ENCODE results near the gene PXN. TPM values are rescaled to one million over a fixed set of nuclear protein-coding genes. Genes with fewer than 3 reads are reported as not detected.

Gene PXN
- polyA plus RNA-seq, 4 donors: 79.3 to 132 (median 115) TPM

DNA sequence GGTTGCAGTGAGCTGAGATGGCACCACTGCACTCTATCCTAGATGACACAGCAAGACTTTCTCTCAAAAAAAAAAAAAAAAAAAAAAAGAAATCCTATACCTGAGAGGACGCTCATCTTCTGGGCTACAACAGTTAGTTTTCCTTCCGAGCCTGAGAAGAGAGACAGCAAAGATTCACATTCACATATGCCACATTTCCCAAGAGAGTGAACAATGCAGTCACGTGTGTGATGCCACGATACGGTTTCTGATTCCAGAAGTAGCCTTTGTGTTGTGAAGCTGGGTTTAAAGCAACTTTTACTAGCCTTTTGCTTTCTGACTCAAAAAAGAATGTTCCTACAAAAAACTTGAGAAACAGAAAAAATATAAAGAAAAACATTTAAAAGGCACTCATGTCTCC, 90.5 kb downstream of the PXN start:
- Histone ChIP-seq H3K4me3 (ENCODE audit: low read depth in 1 of 3, low read length in 3 of 3) (no peak overlapping the region), H3K27ac (ENCODE audit: low read depth in 1 of 3, low read length in 2 of 3) (no peak overlapping the region), H3K27me3 (ENCODE audit: control insufficient read depth in 3 of 3, insufficient read depth in 3 of 3, low read length in 3 of 3) (no peaks in the 10 kb centered on the region), H3K36me3 (ENCODE audit: control insufficient read depth in 3 of 3, insufficient read depth in 2 of 3, low read depth in 1 of 3, low read length in 3 of 3) (peaks cover 27 to 82% (median 27%) of the 10 kb centered on the region in 3 donors), H3K9me3 (ENCODE audit: control insufficient read depth in 2 of 2, insufficient read depth in 1 of 2, low read depth in 1 of 2, low read length in 1 of 2) (no peaks in the 10 kb centered on the region), H3K4me1 (ENCODE audit: control insufficient read depth in 3 of 3, insufficient read depth in 2 of 3, low read depth in 1 of 3, low read length in 2 of 3) (no peaks in the 10 kb centered on the region)
- FAIRE-seq (no peak), DNase-seq (no peak)
- WGBS, 3 donors: 88 to 90% (median 90%) methylated on average over 5 of the region's 5 CpGs

DNA sequence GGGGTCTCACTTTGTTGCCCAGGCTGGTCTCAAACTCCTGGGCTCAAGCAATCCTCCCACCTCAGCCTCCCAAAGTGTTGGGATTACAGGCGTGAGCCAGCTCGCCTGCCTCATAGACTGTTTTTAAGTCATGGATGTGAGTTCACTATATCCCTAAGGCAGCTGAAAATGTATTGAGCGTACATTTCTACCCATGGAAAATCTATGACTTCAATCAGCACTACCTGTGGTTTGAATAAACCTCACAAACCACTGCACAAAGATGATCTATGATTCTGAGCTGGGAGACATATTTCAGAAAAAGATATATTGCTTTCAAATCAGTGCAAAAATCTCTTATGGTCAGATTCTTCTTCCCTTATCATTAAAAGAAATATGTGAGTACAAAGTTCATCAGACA, 93.5 kb downstream of the PXN start:
- DNase-seq (no peak), FAIRE-seq (no peak)
- Histone ChIP-seq H3K27me3 (ENCODE audit: control insufficient read depth in 3 of 3, insufficient read depth in 3 of 3, low read length in 3 of 3) (no peaks in the 10 kb centered on the region), H3K4me3 (ENCODE audit: low read depth in 1 of 3, low read length in 3 of 3) (no peak overlapping the region), H3K36me3 (ENCODE audit: control insufficient read depth in 3 of 3, insufficient read depth in 2 of 3, low read depth in 1 of 3, low read length in 3 of 3) (peaks cover 17 to 77% (median 22%) of the 10 kb centered on the region in 3 donors), H3K27ac (ENCODE audit: low read depth in 1 of 3, low read length in 2 of 3) (no peak overlapping the region), H3K9me3 (ENCODE audit: control insufficient read depth in 2 of 2, insufficient read depth in 1 of 2, low read depth in 1 of 2, low read length in 1 of 2) (no peaks in the 10 kb centered on the region), H3K4me1 (ENCODE audit: control insufficient read depth in 3 of 3, insufficient read depth in 2 of 3, low read depth in 1 of 3, low read length in 2 of 3) (no peaks in the 10 kb centered on the region)
- WGBS, 3 donors: 94 to 97% (median 96%) methylated on average over 3 of the region's 3 CpGs

DNA sequence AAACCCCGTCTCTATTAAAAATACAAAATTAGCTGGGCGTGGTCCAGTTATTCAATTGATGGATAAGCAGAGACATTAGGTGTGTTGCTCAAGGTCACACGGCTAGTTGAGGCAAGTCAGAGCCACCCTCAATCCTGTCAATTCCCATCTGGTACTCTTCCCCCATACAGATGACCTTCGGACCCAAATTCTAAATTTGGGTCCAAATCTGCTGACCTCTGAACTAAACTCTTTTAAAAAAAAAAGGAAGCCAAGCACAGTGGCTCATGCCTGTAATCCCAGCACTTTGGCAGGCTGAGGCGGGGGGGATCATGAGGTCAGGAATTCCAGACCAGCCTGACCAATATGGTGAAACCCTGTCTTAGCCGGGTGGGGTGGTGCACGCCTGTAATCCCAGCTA, 94.9 kb downstream of the PXN start:
- WGBS, 3 donors: 92 to 96% (median 96%) methylated on average over 7 of the region's 7 CpGs

DNA sequence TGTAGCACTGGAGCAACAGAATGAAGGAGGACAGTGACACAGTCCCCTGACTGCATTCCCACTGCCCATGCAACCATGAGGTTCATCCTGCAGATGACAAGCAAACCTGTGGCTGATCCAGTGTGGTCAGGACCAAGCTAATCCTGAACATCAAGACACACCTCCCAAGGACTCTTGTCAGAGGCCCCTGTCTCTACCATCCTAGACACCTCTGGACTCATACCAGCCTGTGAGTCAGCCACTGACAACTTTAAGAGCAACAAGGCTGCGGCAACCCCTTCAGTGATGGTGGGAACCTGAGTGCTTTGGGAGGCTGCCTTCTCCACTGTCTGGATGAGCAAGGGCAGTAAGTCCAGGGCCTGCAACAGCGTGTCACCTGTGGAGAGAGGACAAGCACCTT, 95.6 kb downstream of the PXN start:
- Histone ChIP-seq H3K27me3 (ENCODE audit: control insufficient read depth in 3 of 3, insufficient read depth in 3 of 3, low read length in 3 of 3) (no peaks in the 10 kb centered on the region), H3K4me3 (ENCODE audit: low read depth in 1 of 3, low read length in 3 of 3) (no peak overlapping the region), H3K27ac (ENCODE audit: low read depth in 1 of 3, low read length in 2 of 3) (no peak overlapping the region), H3K9me3 (ENCODE audit: control insufficient read depth in 2 of 2, insufficient read depth in 1 of 2, low read depth in 1 of 2, low read length in 1 of 2) (no peaks in the 10 kb centered on the region), H3K36me3 (ENCODE audit: control insufficient read depth in 3 of 3, insufficient read depth in 2 of 3, low read depth in 1 of 3, low read length in 3 of 3) (peaks cover 9 to 79% (median 15%) of the 10 kb centered on the region in 3 donors), H3K4me1 (ENCODE audit: control insufficient read depth in 3 of 3, insufficient read depth in 2 of 3, low read depth in 1 of 3, low read length in 2 of 3) (no peaks in the 10 kb centered on the region)
- DNase-seq (no peak), FAIRE-seq (no peak)
- WGBS, 3 donors: 95 to 100% (median 97%) methylated on average over 2 of the region's 2 CpGs

More for the DNA sequence above, 94.9 kb downstream of the PXN start:
- no peak overlapping the region for H3K4me3 ChIP-seq (ENCODE audit: low read depth in 1 of 3, low read length in 3 of 3)
- H3K27me3 ChIP-seq (ENCODE audit: control insufficient read depth in 3 of 3, insufficient read depth in 3 of 3, low read length in 3 of 3): no peaks in the 10 kb centered on the region
- DNase-seq (no peak), FAIRE-seq (no peak)
- H3K36me3 ChIP-seq (ENCODE audit: control insufficient read depth in 3 of 3, insufficient read depth in 2 of 3, low read depth in 1 of 3, low read length in 3 of 3): peaks cover 9 to 76% (median 17%) of the 10 kb centered on the region in 3 donors
- H3K4me1 ChIP-seq (ENCODE audit: control insufficient read depth in 3 of 3, insufficient read depth in 2 of 3, low read depth in 1 of 3, low read length in 2 of 3): no peaks in the 10 kb centered on the region
- no peak overlapping the region for H3K27ac ChIP-seq (ENCODE audit: low read depth in 1 of 3, low read length in 2 of 3)
- H3K9me3 ChIP-seq (ENCODE audit: control insufficient read depth in 2 of 2, insufficient read depth in 1 of 2, low read depth in 1 of 2, low read length in 1 of 2): no peaks in the 10 kb centered on the region

DNA sequence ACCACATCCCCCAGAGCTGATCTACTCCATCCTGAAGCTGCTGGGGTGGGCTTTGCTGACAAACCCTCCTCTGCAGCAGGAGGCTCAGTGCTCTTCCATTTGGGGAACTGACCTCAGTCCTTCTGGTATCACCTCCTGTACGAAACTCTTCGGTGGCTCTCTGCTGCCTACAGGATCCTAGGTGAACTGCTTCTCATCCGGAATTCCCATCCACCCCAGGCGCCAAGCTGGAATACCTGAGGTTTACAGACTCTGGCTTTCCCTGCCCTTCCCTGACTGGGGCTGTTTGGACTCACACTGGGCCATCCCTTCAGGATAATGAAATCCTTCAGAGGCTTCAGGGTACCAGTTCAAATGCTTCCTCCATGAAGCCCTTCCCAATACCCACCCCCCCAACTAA, 97.2 kb downstream of the PXN start:
- WGBS, 3 donors: 94 to 100% (median 94%) methylated on average over 4 of the region's 4 CpGs
- Histone ChIP-seq H3K4me1 (ENCODE audit: control insufficient read depth in 3 of 3, insufficient read depth in 2 of 3, low read depth in 1 of 3, low read length in 2 of 3) (no peaks in the 10 kb centered on the region), H3K36me3 (ENCODE audit: control insufficient read depth in 3 of 3, insufficient read depth in 2 of 3, low read depth in 1 of 3, low read length in 3 of 3) (peaks cover 11 to 77% (median 14%) of the 10 kb centered on the region in 3 donors), H3K9me3 (ENCODE audit: control insufficient read depth in 2 of 2, insufficient read depth in 1 of 2, low read depth in 1 of 2, low read length in 1 of 2) (no peaks in the 10 kb centered on the region), H3K4me3 (ENCODE audit: low read depth in 1 of 3, low read length in 3 of 3) (no peak overlapping the region), H3K27ac (ENCODE audit: low read depth in 1 of 3, low read length in 2 of 3) (no peak overlapping the region), H3K27me3 (ENCODE audit: control insufficient read depth in 3 of 3, insufficient read depth in 3 of 3, low read length in 3 of 3) (no peaks in the 10 kb centered on the region)
- DNase-seq: no peak
- FAIRE-seq: no peak

DNA sequence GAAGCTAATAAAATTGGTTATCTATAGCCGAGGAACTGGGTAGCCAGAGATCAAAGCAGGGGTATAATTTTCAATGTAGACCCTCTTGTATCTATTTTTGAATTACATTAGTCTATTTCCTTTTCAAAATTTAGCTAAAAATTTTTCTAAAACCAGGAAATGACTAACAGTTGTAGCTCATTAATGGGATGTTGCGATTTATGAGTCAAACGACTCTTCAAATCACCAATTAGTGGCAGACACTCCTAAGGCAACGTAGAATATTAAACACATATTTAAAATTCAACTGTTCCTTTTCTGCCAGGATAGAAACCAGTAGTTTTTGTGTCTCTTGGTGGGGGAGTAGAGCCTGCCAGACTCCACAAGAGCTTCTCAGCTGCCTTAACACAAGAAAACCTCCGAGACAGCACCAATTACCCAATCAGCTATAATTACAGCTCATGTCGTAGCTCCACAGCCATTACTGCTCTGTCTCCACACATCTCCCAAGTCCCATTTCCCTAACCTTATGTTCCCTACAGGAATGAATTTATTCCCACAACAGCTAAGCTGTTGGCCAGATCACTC, 97.9 kb downstream of the PXN start:
- 88 to 89% (median 88%) methylated on average over 6 of the region's 6 CpGs for WGBS, 3 donors
- Histone ChIP-seq H3K36me3 (ENCODE audit: control insufficient read depth in 3 of 3, insufficient read depth in 2 of 3, low read depth in 1 of 3, low read length in 3 of 3) (peaks cover 10 to 79% (median 17%) of the 10 kb centered on the region in 3 donors), H3K9me3 (ENCODE audit: control insufficient read depth in 2 of 2, insufficient read depth in 1 of 2, low read depth in 1 of 2, low read length in 1 of 2) (no peaks in the 10 kb centered on the region), H3K27me3 (ENCODE audit: control insufficient read depth in 3 of 3, insufficient read depth in 3 of 3, low read length in 3 of 3) (no peaks in the 10 kb centered on the region), H3K27ac (ENCODE audit: low read depth in 1 of 3, low read length in 2 of 3) (no peak overlapping the region), H3K4me1 (ENCODE audit: control insufficient read depth in 3 of 3, insufficient read depth in 2 of 3, low read depth in 1 of 3, low read length in 2 of 3) (no peaks in the 10 kb centered on the region), H3K4me3 (ENCODE audit: low read depth in 1 of 3, low read length in 3 of 3) (no peak overlapping the region)
- DNase-seq (no peak), FAIRE-seq (no peak)

DNA sequence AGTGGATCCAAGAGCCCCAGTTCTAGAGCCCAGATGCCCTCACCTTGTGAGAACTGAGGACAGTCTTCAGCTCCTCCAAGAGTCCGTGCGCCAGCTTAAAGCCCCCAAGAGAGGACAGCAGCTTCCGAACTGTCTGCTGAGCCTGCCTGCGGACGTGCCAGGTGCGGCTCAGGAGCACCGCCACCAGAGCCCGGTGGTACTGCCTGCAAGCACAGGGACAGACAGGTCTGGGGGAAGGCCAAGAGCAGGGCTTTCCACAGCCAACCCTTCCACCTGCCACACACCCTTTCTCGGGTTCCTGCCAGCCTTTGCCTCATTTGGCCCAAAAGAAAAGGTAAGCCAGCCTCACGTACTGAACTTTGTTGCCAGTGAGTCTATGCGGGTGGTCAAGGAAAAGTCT, 101.2 kb downstream of the PXN start:
- no peak overlapping the region for H3K4me3 ChIP-seq (ENCODE audit: low read depth in 1 of 3, low read length in 3 of 3)
- H3K27ac ChIP-seq (ENCODE audit: low read depth in 1 of 3, low read length in 2 of 3): no peak overlapping the region
- no peaks in the 10 kb centered on the region for H3K4me1 ChIP-seq (ENCODE audit: control insufficient read depth in 3 of 3, insufficient read depth in 2 of 3, low read depth in 1 of 3, low read length in 2 of 3)
- DNase-seq (no peak), FAIRE-seq (no peak)
- WGBS, 3 donors: 92 to 94% (median 94%) methylated on average over 11 of the region's 11 CpGs
- no peaks in the 10 kb centered on the region for H3K27me3 ChIP-seq (ENCODE audit: control insufficient read depth in 3 of 3, insufficient read depth in 3 of 3, low read length in 3 of 3)
- no peaks in the 10 kb centered on the region for H3K9me3 ChIP-seq (ENCODE audit: control insufficient read depth in 2 of 2, insufficient read depth in 1 of 2, low read depth in 1 of 2, low read length in 1 of 2)
- H3K36me3 ChIP-seq (ENCODE audit: control insufficient read depth in 3 of 3, insufficient read depth in 2 of 3, low read depth in 1 of 3, low read length in 3 of 3): peaks cover 14 to 83% (median 24%) of the 10 kb centered on the region in 3 donors

DNA sequence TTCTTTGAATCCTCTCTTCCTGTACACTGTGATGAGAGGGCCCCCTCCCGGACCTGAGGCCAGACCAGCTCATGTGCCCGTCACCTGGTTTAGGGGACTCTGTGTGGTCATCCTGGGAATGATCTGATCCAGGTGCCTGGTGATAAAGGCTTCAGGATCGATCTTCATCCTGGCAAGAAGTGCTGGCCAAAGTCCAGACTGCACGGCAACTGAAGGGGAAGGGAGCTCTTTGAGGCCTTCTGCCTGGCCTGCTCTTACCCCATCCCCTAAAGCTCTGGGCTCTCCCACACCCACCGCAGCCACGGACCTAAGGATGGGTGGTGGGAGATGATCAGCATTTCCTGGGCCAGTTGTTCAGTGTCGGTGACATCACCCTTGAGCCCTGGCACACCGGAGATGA, 102.8 kb downstream of the PXN start:
- no peak overlapping the region for H3K27ac ChIP-seq (ENCODE audit: low read depth in 1 of 3, low read length in 2 of 3)
- H3K4me1 ChIP-seq (ENCODE audit: control insufficient read depth in 3 of 3, insufficient read depth in 2 of 3, low read depth in 1 of 3, low read length in 2 of 3): no peaks in the 10 kb centered on the region
- H3K36me3 ChIP-seq (ENCODE audit: control insufficient read depth in 3 of 3, insufficient read depth in 2 of 3, low read depth in 1 of 3, low read length in 3 of 3): peaks cover 16 to 84% (median 26%) of the 10 kb centered on the region in 3 donors
- FAIRE-seq (no peak), DNase-seq (peak in 1 of 2 donors; percentile 10)
- no peaks in the 10 kb centered on the region for H3K9me3 ChIP-seq (ENCODE audit: control insufficient read depth in 2 of 2, insufficient read depth in 1 of 2, low read depth in 1 of 2, low read length in 1 of 2)
- H3K27me3 ChIP-seq (ENCODE audit: control insufficient read depth in 3 of 3, insufficient read depth in 3 of 3, low read length in 3 of 3): no peaks in the 10 kb centered on the region
- H3K4me3 ChIP-seq (ENCODE audit: low read depth in 1 of 3, low read length in 3 of 3): no peak overlapping the region
- WGBS, 3 donors: 68 to 86% (median 72%) methylated on average over 8 of the region's 8 CpGs

DNA sequence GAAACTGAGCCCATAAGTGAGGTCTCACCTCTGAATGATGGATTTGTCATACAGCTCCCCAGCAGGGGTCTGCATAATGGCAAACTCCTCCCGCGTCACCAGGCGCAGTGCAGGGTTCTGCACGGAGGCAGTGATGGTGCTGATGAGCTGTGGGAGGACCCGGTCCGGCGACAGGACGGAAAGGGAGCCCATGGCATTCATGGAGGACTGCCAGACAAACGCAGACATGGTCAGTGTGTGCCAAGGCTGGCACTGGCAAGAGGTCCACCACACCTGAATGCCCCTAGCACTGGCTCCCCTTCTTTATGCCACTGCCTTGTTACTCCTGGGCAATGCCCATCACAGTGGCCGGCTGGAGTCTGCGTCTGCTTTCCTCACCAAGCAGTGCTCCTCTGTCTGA, 103.7 kb downstream of the PXN start:
- DNase-seq: no peak
- Histone ChIP-seq H3K4me3 (ENCODE audit: low read depth in 1 of 3, low read length in 3 of 3) (no peak overlapping the region), H3K27ac (ENCODE audit: low read depth in 1 of 3, low read length in 2 of 3) (no peak overlapping the region), H3K36me3 (ENCODE audit: control insufficient read depth in 3 of 3, insufficient read depth in 2 of 3, low read depth in 1 of 3, low read length in 3 of 3) (peaks cover 23 to 83% (median 28%) of the 10 kb centered on the region in 3 donors), H3K4me1 (ENCODE audit: control insufficient read depth in 3 of 3, insufficient read depth in 2 of 3, low read depth in 1 of 3, low read length in 2 of 3) (no peaks in the 10 kb centered on the region), H3K27me3 (ENCODE audit: control insufficient read depth in 3 of 3, insufficient read depth in 3 of 3, low read length in 3 of 3) (no peaks in the 10 kb centered on the region), H3K9me3 (ENCODE audit: control insufficient read depth in 2 of 2, insufficient read depth in 1 of 2, low read depth in 1 of 2, low read length in 1 of 2) (no peaks in the 10 kb centered on the region)
- no peak for FAIRE-seq
- WGBS, 3 donors: 96 to 98% (median 96%) methylated on average over 10 to 11 of the region's 11 CpGs

Data from small intestine (tissue), 7 donors.